Measurements from ENCODE around the gene RTP3.
"Not testable (repeated sequence)": the region's sequence is repeated elsewhere in the genome, so short reads cannot be mapped to it uniquely, and the experiment has no call there.

The RTP3 gene

DNA sequence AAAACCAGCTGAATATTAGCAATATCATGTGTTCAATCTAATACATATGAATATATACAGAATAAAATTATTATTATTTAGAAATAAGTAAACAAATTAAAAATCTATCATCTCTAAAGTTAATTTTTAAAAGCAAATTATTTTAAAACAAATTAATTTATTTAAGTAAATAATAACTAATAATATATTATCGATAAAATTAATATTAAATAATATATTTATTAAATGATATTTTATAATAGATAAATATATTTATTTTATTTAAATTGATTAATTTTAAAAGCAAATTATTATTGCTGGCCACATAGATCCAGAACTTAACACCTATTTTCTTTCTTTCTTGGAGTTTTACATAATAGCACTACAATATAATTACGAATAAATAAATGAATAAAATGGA lies 22.2 kb downstream of the RTP3 start:
- Histone ChIP-seq H3K27me3 (replicated peaks) (no peaks in the 10 kb centered on the region), H3K27ac (no peak overlapping the region), H3K4me3 (ENCODE audit: low read depth, low read length) (no peak overlapping the region), H3K36me3 (replicated peaks) (no peaks in the 10 kb centered on the region)
- in situ Hi-C loops (cut with HindIII; ENCODE audit: low pct_ligation_motif_present, low sequenced_read_pairs), result no loop called here
- DNase-seq, result no peak
- TF ChIP-seq, protein P1, sequence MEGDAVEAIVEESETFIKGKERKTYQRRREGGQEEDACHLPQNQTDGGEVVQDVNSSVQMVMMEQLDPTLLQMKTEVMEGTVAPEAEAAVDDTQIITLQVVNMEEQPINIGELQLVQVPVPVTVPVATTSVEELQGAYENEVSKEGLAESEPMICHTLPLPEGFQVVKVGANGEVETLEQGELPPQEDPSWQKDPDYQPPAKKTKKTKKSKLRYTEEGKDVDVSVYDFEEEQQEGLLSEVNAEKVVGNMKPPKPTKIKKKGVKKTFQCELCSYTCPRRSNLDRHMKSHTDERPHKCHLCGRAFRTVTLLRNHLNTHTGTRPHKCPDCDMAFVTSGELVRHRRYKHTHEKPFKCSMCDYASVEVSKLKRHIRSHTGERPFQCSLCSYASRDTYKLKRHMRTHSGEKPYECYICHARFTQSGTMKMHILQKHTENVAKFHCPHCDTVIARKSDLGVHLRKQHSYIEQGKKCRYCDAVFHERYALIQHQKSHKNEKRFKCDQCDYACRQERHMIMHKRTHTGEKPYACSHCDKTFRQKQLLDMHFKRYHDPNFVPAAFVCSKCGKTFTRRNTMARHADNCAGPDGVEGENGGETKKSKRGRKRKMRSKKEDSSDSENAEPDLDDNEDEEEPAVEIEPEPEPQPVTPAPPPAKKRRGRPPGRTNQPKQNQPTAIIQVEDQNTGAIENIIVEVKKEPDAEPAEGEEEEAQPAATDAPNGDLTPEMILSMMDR (IDR thresholded peaks at IDR 0.05; ENCODE audit: low read depth, low read length, missing control alignments), result no peak

DNA sequence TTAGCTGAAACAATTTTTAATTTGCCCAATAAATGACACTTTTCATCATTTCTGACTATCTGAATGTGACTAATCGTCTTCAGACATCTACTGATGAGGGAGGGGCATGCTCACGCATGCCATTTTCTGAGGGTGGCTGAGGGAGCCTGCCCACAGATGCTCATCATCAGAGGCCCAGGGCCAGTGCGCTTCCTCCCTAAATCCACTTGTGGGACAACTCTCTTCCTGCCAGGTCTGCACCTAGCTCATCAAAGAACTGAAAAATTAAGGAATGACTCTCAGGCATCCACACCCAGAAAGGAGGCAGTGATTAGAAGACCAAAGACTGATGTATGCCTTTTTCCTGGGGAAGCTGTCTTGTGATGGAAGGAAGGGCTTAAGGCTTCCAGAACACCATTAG lies 22.8 kb downstream of the RTP3 start:
- TF ChIP-seq, protein P1 (IDR thresholded peaks at IDR 0.05; ENCODE audit: low read depth, low read length, missing control alignments), result no peak
- Histone ChIP-seq H3K4me3 (ENCODE audit: low read depth, low read length) (no peak overlapping the region), H3K36me3 (replicated peaks) (no peaks in the 10 kb centered on the region), H3K27me3 (replicated peaks) (no peaks in the 10 kb centered on the region), H3K27ac (no peak overlapping the region)
- in situ Hi-C loops (cut with HindIII; ENCODE audit: low pct_ligation_motif_present, low sequenced_read_pairs), result no loop called here
- no peak for DNase-seq

- in situ Hi-C loops (cut with HindIII; ENCODE audit: low pct_ligation_motif_present, low sequenced_read_pairs), result no loop called here
- DNase-seq, result no peak
- Histone ChIP-seq H3K36me3 (replicated peaks) (no peaks in the 10 kb centered on the region), H3K4me3 (ENCODE audit: low read depth, low read length) (no peak overlapping the region), H3K27ac (no peak overlapping the region), H3K27me3 (replicated peaks) (no peaks in the 10 kb centered on the region)
- TF ChIP-seq, protein P1 (IDR thresholded peaks at IDR 0.05; ENCODE audit: low read depth, low read length, missing control alignments), result no peak
These were observed 23.3 kb downstream of the RTP3 start for GRCh38 chr3:46521096-46521495.

- DNase-seq; H3K36me3 ChIP-seq (replicated peaks); in situ Hi-C loops (cut with HindIII; ENCODE audit: low pct_ligation_motif_present, low sequenced_read_pairs); H3K4me3 ChIP-seq (ENCODE audit: low read depth, low read length); H3K27me3 ChIP-seq (replicated peaks); H3K27ac ChIP-seq: not testable (repeated sequence)
These were observed 24.4 kb downstream of the RTP3 start for GRCh38 chr3:46522201-46522600.

DNA sequence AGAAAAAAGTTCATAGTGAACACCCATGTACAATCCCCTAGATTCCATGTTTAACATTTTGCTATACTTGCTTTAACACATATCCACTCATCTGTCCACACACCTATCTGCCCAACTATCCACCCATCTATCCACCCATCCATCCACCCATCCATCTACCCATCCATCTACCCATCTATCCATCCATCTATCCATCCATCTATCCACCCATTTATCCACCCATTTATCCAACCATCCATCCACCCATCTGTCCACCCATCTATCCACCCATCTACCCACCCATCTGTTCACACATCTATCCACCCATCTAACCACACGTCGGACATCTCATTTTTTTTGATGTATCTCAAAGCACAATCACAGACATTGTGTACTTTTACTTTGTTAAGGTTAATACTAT lies 25.8 kb downstream of the RTP3 start:
- no peak for DNase-seq
- no peak overlapping the region for H3K27ac ChIP-seq
- H3K27me3 ChIP-seq (replicated peaks), result no peaks in the 10 kb centered on the region
- in situ Hi-C loops (cut with HindIII; ENCODE audit: low pct_ligation_motif_present, low sequenced_read_pairs), result no loop called here
- H3K36me3 ChIP-seq (replicated peaks), result no peaks in the 10 kb centered on the region
- TF ChIP-seq, protein P1 (IDR thresholded peaks at IDR 0.05; ENCODE audit: low read depth, low read length, missing control alignments), result no peak
- H3K4me3 ChIP-seq (ENCODE audit: low read depth, low read length), result no peak overlapping the region

DNA sequence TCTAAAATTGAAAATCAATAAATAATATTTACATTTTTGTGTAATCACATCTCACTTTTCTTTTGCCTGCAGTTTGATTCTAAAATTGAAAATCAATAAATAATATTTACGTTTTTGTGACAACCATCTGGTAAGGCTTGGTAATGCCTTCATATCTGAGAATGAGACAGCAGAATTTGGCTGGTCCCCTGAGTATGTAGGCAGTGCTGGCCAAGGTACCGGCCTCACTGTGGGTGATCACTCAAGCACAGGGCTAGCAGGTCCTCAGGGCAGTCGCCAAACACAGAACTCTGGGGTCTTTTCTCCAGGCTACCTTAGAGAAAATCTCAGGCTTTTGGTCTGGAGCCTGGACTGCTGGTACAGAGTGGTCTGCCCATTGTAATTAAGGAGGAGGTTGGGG lies 26.2 kb downstream of the RTP3 start:
- Histone ChIP-seq H3K4me3 (ENCODE audit: low read depth, low read length) (no peak overlapping the region), H3K27ac (no peak overlapping the region), H3K27me3 (replicated peaks) (no peaks in the 10 kb centered on the region), H3K36me3 (replicated peaks) (no peaks in the 10 kb centered on the region)
- in situ Hi-C loops (cut with HindIII; ENCODE audit: low pct_ligation_motif_present, low sequenced_read_pairs), result no loop called here
- no peak for DNase-seq
- TF ChIP-seq, protein P1 (IDR thresholded peaks at IDR 0.05; ENCODE audit: low read depth, low read length, missing control alignments), result no peak

Measured in brain microvascular endothelial cell (primary cell).